Measurements from ENCODE around the gene MED10. TPM values are rescaled to one million over a fixed set of nuclear protein-coding genes. Genes with fewer than 3 reads are reported as not detected.

MED10 gene
- total and polyA plus RNA-seq, 9 of the 15 experiments (the other 6 are each of a cell fraction or from before 2014, with no cell fraction given): 23.8 to 83.4 (median 58.8) TPM

- no peaks in the 10 kb centered on the region; the same call in 1 of the 2 replicates for H3K9me3 ChIP-seq (replicated peaks; ENCODE audit: control insufficient read depth, insufficient read depth, low read depth, low read length)
- H3K79me2 ChIP-seq (ENCODE audit: control insufficient read depth, insufficient read depth, low read length): no peaks in the 10 kb centered on the region
- no TSS peak for BruUV-seq (replicated peaks)
- intact Hi-C loops (cut with micrococcal nuclease): no loop called here
- H3K4me3 ChIP-seq: no peak overlapping the region
- H4K20me1 ChIP-seq (replicated peaks; ENCODE audit: control insufficient read depth, insufficient read depth, low read length): 0 out of 2 replicates have a peak, but pooled peaks cover 2% of the 10 kb centered on the region
- H3K4me1 ChIP-seq (replicated peaks in 1 of 2; ENCODE audit: control insufficient read depth in 2 of 2, insufficient read depth in 2 of 2, low read length in 2 of 2): no peaks in the 10 kb centered on the region; a peak in 2 of 5 replicates
- CTCF ChIA-PET (ENCODE audit: low intra/inter-chr PET ratio): no interaction called here
- peaks cover 71 to 74% of the 10 kb centered on the region in 2 experiments for H3K27me3 ChIP-seq (ENCODE audit: control insufficient read depth in 2 of 2, insufficient read depth in 2 of 2, low read length in 2 of 2)
- DNase-seq (ENCODE audit: extremely low read depth in 1 of 4, low spot score in 3 of 4) (no peak), ATAC-seq (no peak), FAIRE-seq (no peak)
- H3K27ac ChIP-seq (ENCODE audit: extremely low read depth, low read depth, low read length): no peak overlapping the region
- 5% methylated on average over 15 of the region's 15 CpGs for WGBS (ENCODE audit: insufficient coverage, low coverage, missing lambda C conversion rate)
- H2AFZ ChIP-seq (ENCODE audit: low read depth, low read length): no peak overlapping the region
- TF ChIP-seq RBM25 (IDR thresholded peaks at IDR 0.05; ENCODE audit: low read depth, low read length, severe bottlenecking) (peak; percentile 15), ETS1 (conservative IDR thresholded peaks at IDR 0.05; ENCODE audit: control insufficient read depth, low read depth, low read length) (no peak)
- H3K4me2 ChIP-seq (ENCODE audit: insufficient read depth, low read length): no peak overlapping the region
- H3K9me1 ChIP-seq (ENCODE audit: control insufficient read depth, insufficient read depth, low read length): no peaks in the 10 kb centered on the region
- in situ Hi-C loops (cut with MboI): no loop called here
- POLR2A ChIA-PET: interaction anchor here (0.6 kb wide), 2 partner anchors 24 to 1504 kb away, joined by 3 read pairs; no protein-coding TSS in a partner anchor
- no peaks in the 10 kb centered on the region for H3K36me3 ChIP-seq (ENCODE audit: control insufficient read depth, insufficient read depth, low read length)
- no peak overlapping the region for H3K9ac ChIP-seq (ENCODE audit: insufficient read depth in 1 of 2, low read depth in 2 of 2, low read length in 2 of 2)
Observed at GRCh38 chr5:6397536-6398269, 19.4 kb upstream of the MED10 start.

All from K562 (cell line).